Adrenal gland (tissue), 12 donors: ENCODE results near the gene LBHD1. TPM values are rescaled to one million over a fixed set of nuclear protein-coding genes. Genes with fewer than 3 reads are reported as not detected.
A peak's percentile ranks its signal among the peaks of the same experiment; 100 is the strongest.

Experiments used
- DNase-seq, 7 donors: peaks; one replicate each; pipeline ENCODE4 v3.0.0-alpha.2; 2019 to 2020
- H3K27ac ChIP-seq, 5 donors: fragments of 200-600 bp; sonication (generic) in 4 of 5; 1 replicate in 3 of 5; 2 replicates in 2 of 5; pipeline versions ENCODE4 v1.5.1 to v1.8.0; 2016 to 2020; ENCODE audit warnings: mild to moderate bottlenecking in 1 of 5
- H3K27me3 ChIP-seq: fragments of 200-600 bp; 2 replicates; pipeline ENCODE4 v1.8.0; 2021
- H3K36me3 ChIP-seq, 2 donors: fragments of 200-600 bp; replicated peaks in 1 of 2; 1 replicate in 1 of 2; 2 replicates in 1 of 2; pipeline versions ENCODE4 v1.5.1 to v1.8.0; 2018 to 2022
- H3K4me1 ChIP-seq, 2 donors: fragments of 200-600 bp; replicated peaks in 1 of 2; 1 replicate in 1 of 2; 2 replicates in 1 of 2; pipeline versions ENCODE4 v1.5.1 to v1.8.0; 2018 to 2021
- H3K4me3 ChIP-seq, 4 donors: fragments of 200-600 bp; sonication (generic) in 3 of 4; one replicate each; pipeline ENCODE4 v1.5.1; 2016 to 2018
- H3K9me3 ChIP-seq, 3 donors: fragments of 200-600 bp; sonication (generic) in 1 of 3; replicated peaks in 1 of 3; 1 replicate in 2 of 3; 2 replicates in 1 of 3; pipeline versions ENCODE4 v1.5.1 to v1.8.0; 2016 to 2021
- POLR2A ChIP-seq, 2 donors: fragments of 450-650 bp; IDR thresholded peaks; one replicate each; pipeline ENCODE4 v1.6.1; 2017; ENCODE audit warnings: antibody characterized with exemption in 2 of 2, mild to moderate bottlenecking in 2 of 2, moderate library complexity in 1 of 2
- WGBS, 4 donors: extraction: QIAGEN DNeasy Blood & Tissue Kit in 2 of 4; methylation state at CpG; one replicate each; pipeline versions ENCODE4 v1.1.5 to v1.1.7; 2013 to 2017; 5-methylcytosine and 5-hydroxymethylcytosine counted together
- intact Hi-C, 2 donors: fragments of 100-400 bp; cut with DNase I; formaldehyde crosslinking; loops; one replicate each; pipeline versions ENCODE4 v1.14.1 to v1.15.0; 2022 to 2023
- polyA plus RNA-seq, 3 donors: library from polyadenylated mRNA; stranded (reverse); fragments of 200-250 nt in 2 of 3; fragments of 350-450 nt in 1 of 3; fragmentation: Illumina TruSeq in 1 of 3; extraction: RNeasy Lipid Tissue Mini Kit (QIAGEN cat#74804) in 1 of 3; gene quantifications; one replicate each; pipeline ENCODE4 v1.2.3, GENCODE V29; 2013 to 2014
- total RNA-seq, 9 donors: library from RNA; depleted of rRNA in 4 of 9; stranded (reverse); fragments of >200 nt in 4 of 9; fragments of 120-200 nt in 1 of 9; fragmentation: NEBNext Ultra II Directional in 1 of 9; extraction: Animal tissue kit (Norgen Biotek cat#: 25700) in 1 of 9; gene quantifications; one replicate each; pipeline versions ENCODE4 v1.1.0 to v1.2.4, GENCODE V29; 2013 to 2023
- TF ChIP-seq, protein P1 (sequence below), 6 experiments: fragments of 450-650 bp in 4 of 6; fragments of 200-600 bp in 2 of 6; sonication (generic) in 1 of 6; IDR thresholded peaks; 1 replicate in 5 of 6; 2 replicates in 1 of 6; pipeline versions ENCODE4 v1.5.1 to v1.8.0; 2016 to 2021; ENCODE audit warnings: antibody characterized with exemption in 6 of 6, mild to moderate bottlenecking in 2 of 6, moderate library complexity in 1 of 6
- donor health status: healthy with polysubstance abuse.
- donor health status: Bipolar disorder and iron deficiency.
- donor health status: DM: yes; HTN: yes; CAD: no.
- donor health status: DM: no; HTN: no; CAD: no.
- donor health status: DM: no; HTN: no; CAD: no.
- donor health status: DM: yes; HTN: yes; CAD: no.

The LBHD1 gene
- total and polyA plus RNA-seq, 12 donors, result 1.1 to 30.4 (median 12.7) TPM

- intact Hi-C loops, result no loop called here
- H3K4me1 ChIP-seq, result peaks cover 21 to 37% of the 10 kb centered on the region in 2 donors
- H3K27ac ChIP-seq, result no peak overlapping the region
- DNase-seq, result no peak
- no peaks in the 10 kb centered on the region for H3K27me3 ChIP-seq
- peaks cover 0 to 30% of the 10 kb centered on the region in 2 donors for H3K36me3 ChIP-seq
- no peak overlapping the region for H3K4me3 ChIP-seq
- TF ChIP-seq, protein P1, sequence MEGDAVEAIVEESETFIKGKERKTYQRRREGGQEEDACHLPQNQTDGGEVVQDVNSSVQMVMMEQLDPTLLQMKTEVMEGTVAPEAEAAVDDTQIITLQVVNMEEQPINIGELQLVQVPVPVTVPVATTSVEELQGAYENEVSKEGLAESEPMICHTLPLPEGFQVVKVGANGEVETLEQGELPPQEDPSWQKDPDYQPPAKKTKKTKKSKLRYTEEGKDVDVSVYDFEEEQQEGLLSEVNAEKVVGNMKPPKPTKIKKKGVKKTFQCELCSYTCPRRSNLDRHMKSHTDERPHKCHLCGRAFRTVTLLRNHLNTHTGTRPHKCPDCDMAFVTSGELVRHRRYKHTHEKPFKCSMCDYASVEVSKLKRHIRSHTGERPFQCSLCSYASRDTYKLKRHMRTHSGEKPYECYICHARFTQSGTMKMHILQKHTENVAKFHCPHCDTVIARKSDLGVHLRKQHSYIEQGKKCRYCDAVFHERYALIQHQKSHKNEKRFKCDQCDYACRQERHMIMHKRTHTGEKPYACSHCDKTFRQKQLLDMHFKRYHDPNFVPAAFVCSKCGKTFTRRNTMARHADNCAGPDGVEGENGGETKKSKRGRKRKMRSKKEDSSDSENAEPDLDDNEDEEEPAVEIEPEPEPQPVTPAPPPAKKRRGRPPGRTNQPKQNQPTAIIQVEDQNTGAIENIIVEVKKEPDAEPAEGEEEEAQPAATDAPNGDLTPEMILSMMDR (IDR thresholded peaks at IDR 0.05), result no peak
- no peak for TF ChIP-seq POLR2A (IDR thresholded peaks at IDR 0.05)
- WGBS, 4 donors, result 86 to 94% (median 91%) methylated on average over 7 to 24 of the region's 24 CpGs
- no peaks in the 10 kb centered on the region for H3K9me3 ChIP-seq
Measured at GRCh38 chr11:62648185-62648966, 23.7 kb downstream of the LBHD1 start.

- TF ChIP-seq, protein P1 (IDR thresholded peaks at IDR 0.05), result no peak
- TF ChIP-seq POLR2A (IDR thresholded peaks at IDR 0.05), result no peak
- 63 to 100% (median 75%) methylated on average over 1 to 6 of the region's 6 CpGs for WGBS, 4 donors
- peaks cover 0 to 34% of the 10 kb centered on the region in 2 donors for H3K36me3 ChIP-seq
- no peak overlapping the region for H3K4me3 ChIP-seq
- no peak for DNase-seq
- peaks cover 20 to 36% of the 10 kb centered on the region in 2 donors for H3K4me1 ChIP-seq
- no peaks in the 10 kb centered on the region for H3K9me3 ChIP-seq
- intact Hi-C loops, result no loop called here
- H3K27me3 ChIP-seq, result no peaks in the 10 kb centered on the region
- no peak overlapping the region for H3K27ac ChIP-seq
Measured at GRCh38 chr11:62647609-62648005, 24.5 kb downstream of the LBHD1 start.

- Histone ChIP-seq H3K4me1 (peaks cover 14 to 30% of the 10 kb centered on the region in 2 donors), H3K27ac (peak overlapping the region in 2 of 5 donors; percentile 57 to 95), H3K9me3 (no peaks in the 10 kb centered on the region), H3K4me3 (no peak overlapping the region), H3K27me3 (no peaks in the 10 kb centered on the region), H3K36me3 (peaks cover 0 to 34% of the 10 kb centered on the region in 2 donors)
- WGBS, 4 donors, result 39 to 60% (median 46%) methylated on average over 20 to 32 of the region's 32 CpGs
- intact Hi-C loops, result no loop called here
- peak in 1 of 7 donors; percentile 26 for DNase-seq
- TF ChIP-seq POLR2A (IDR thresholded peaks at IDR 0.05), result no peak
- TF ChIP-seq, protein P1 (IDR thresholded peaks at IDR 0.05), result no peak
Measured at GRCh38 chr11:62646825-62647608, 25.1 kb downstream of the LBHD1 start.
